ENCODE data around the gene RAMP3.

GRCh38 chr7:45219801-45220435, 62.3 kb downstream of the RAMP3 start:
- TF ChIP-seq, protein P1, sequence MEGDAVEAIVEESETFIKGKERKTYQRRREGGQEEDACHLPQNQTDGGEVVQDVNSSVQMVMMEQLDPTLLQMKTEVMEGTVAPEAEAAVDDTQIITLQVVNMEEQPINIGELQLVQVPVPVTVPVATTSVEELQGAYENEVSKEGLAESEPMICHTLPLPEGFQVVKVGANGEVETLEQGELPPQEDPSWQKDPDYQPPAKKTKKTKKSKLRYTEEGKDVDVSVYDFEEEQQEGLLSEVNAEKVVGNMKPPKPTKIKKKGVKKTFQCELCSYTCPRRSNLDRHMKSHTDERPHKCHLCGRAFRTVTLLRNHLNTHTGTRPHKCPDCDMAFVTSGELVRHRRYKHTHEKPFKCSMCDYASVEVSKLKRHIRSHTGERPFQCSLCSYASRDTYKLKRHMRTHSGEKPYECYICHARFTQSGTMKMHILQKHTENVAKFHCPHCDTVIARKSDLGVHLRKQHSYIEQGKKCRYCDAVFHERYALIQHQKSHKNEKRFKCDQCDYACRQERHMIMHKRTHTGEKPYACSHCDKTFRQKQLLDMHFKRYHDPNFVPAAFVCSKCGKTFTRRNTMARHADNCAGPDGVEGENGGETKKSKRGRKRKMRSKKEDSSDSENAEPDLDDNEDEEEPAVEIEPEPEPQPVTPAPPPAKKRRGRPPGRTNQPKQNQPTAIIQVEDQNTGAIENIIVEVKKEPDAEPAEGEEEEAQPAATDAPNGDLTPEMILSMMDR (conservative IDR thresholded peaks at IDR 0.05 in 1 of 2, IDR thresholded peaks at IDR 0.05 in 1 of 2; ENCODE audit: extremely low read depth in 1 of 2, insufficient read depth in 1 of 2, low read depth in 1 of 2, low read length in 2 of 2), result no peak
- TF ChIP-seq EZH2 (IDR thresholded peaks at IDR 0.05; ENCODE audit: borderline replicate concordance, low read length), result no peak

All from mammary epithelial cell (primary cell).